ENCODE results near the gene DNAJC13. TPM values are rescaled to one million over a fixed set of nuclear protein-coding genes. Genes with fewer than 3 reads are reported as not detected.

DNAJC13 gene
- total RNA-seq, 1 experiment from 2014 or later = 28.8 TPM

- Histone ChIP-seq H3K9me2 (ENCODE audit: insufficient read depth) (no peaks in the 10 kb centered on the region), H3K9me3 (ENCODE audit: control insufficient read depth in 1 of 2, insufficient read depth in 1 of 2, low read depth in 1 of 2, low read length in 2 of 2) (no peaks in the 10 kb centered on the region), H3K4me3 (replicated peaks in 1 of 2; ENCODE audit: low read depth in 1 of 2, low read length in 2 of 2) (no peak overlapping the region), H4K20me1 (ENCODE audit: insufficient read depth) (no peaks in the 10 kb centered on the region), H3K36me3 (ENCODE audit: control insufficient read depth in 1 of 2, insufficient read depth in 2 of 2, low read length in 2 of 2) (no peaks in the 10 kb centered on the region), H3K27ac (ENCODE audit: low read depth, low read length) (no peak overlapping the region; the same call in 1 of the 2 replicates), H3K4me1 (ENCODE audit: control insufficient read depth in 1 of 2, insufficient read depth in 2 of 2, low read length in 2 of 2) (peaks cover 8 to 18% of the 10 kb centered on the region in 2 experiments; a peak in 3 of 4 replicates), H3K4me2 (ENCODE audit: low read length) (peak overlapping the region; percentile 29), H2AFZ (ENCODE audit: low read depth, low read length, poor library complexity, severe bottlenecking) (no peak overlapping the region), H3K79me2 (ENCODE audit: insufficient read depth, low read length) (peaks cover 24% of the 10 kb centered on the region), H3K27me3 (ENCODE audit: insufficient read depth, low read length) (no peaks in the 10 kb centered on the region), H3K9ac (ENCODE audit: low read length) (no peak overlapping the region)
- DNase-seq (ENCODE audit: low read depth, low spot score) = peak; percentile 34
- intact Hi-C loops (cut with micrococcal nuclease) = loop anchor here (10.0 kb wide), 1 partner anchor 212 kb away; no protein-coding TSS in a partner anchor
- ChIA-PET POLR2A (no interaction called here), RAD21 (ENCODE audit: low non-redundant PET in 1 of 2, low total read pairs in 2 of 2, uncharacterized antibody in 2 of 2, unreplicated experiment in 2 of 2) (no interaction called here), CTCF (no interaction called here)
- no TSS peak for BruUV-seq (replicated peaks)
- ATAC-seq = peak; percentile 72
- TF ChIP-seq EZH2phosphoT487 (IDR thresholded peaks at IDR 0.05; ENCODE audit: borderline replicate concordance) = no peak
- TF ChIP-seq POLR2A (IDR thresholded peaks at IDR 0.05; ENCODE audit: borderline replicate concordance, extremely low read depth, insufficient read depth, insufficient read length) = no peak
- peak; percentile 49 for TF ChIP-seq FOSL1 (IDR thresholded peaks at IDR 0.05; ENCODE audit: low read depth)
- TF ChIP-seq SP1 (IDR thresholded peaks at IDR 0.05; ENCODE audit: low read depth) = no peak
- TF ChIP-seq ZBTB33 (IDR thresholded peaks at IDR 0.05; ENCODE audit: extremely low read depth, insufficient replicate concordance, low read length) = no peak
- no peak for TF ChIP-seq CEBPB (IDR thresholded peaks at IDR 0.05; ENCODE audit: low read depth)
- no peak for TF ChIP-seq TCF7L2 (IDR thresholded peaks at IDR 0.05; ENCODE audit: borderline replicate concordance, extremely low read depth, insufficient read depth, insufficient read length)
- no peak for TF ChIP-seq EZH2 (IDR thresholded peaks at IDR 0.05)
- TF ChIP-seq CBX3 (IDR thresholded peaks at IDR 0.05; ENCODE audit: low read depth) = no peak
- TF ChIP-seq, protein P1, sequence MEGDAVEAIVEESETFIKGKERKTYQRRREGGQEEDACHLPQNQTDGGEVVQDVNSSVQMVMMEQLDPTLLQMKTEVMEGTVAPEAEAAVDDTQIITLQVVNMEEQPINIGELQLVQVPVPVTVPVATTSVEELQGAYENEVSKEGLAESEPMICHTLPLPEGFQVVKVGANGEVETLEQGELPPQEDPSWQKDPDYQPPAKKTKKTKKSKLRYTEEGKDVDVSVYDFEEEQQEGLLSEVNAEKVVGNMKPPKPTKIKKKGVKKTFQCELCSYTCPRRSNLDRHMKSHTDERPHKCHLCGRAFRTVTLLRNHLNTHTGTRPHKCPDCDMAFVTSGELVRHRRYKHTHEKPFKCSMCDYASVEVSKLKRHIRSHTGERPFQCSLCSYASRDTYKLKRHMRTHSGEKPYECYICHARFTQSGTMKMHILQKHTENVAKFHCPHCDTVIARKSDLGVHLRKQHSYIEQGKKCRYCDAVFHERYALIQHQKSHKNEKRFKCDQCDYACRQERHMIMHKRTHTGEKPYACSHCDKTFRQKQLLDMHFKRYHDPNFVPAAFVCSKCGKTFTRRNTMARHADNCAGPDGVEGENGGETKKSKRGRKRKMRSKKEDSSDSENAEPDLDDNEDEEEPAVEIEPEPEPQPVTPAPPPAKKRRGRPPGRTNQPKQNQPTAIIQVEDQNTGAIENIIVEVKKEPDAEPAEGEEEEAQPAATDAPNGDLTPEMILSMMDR (IDR thresholded peaks at IDR 0.05 in 2 of 3, conservative IDR thresholded peaks at IDR 0.05 in 1 of 3; ENCODE audit: borderline replicate concordance in 1 of 3, insufficient read depth in 1 of 3, low read depth in 2 of 3, low read length in 2 of 3) = no peak
- peak; percentile 58 for TF ChIP-seq JUND (IDR thresholded peaks at IDR 0.05)
- no peak for TF ChIP-seq POLR2AphosphoS5 (IDR thresholded peaks at IDR 0.05; ENCODE audit: low read depth, low read length)
- no peak for TF ChIP-seq ZFX (IDR thresholded peaks at IDR 0.05)
- TF ChIP-seq, protein P2, sequence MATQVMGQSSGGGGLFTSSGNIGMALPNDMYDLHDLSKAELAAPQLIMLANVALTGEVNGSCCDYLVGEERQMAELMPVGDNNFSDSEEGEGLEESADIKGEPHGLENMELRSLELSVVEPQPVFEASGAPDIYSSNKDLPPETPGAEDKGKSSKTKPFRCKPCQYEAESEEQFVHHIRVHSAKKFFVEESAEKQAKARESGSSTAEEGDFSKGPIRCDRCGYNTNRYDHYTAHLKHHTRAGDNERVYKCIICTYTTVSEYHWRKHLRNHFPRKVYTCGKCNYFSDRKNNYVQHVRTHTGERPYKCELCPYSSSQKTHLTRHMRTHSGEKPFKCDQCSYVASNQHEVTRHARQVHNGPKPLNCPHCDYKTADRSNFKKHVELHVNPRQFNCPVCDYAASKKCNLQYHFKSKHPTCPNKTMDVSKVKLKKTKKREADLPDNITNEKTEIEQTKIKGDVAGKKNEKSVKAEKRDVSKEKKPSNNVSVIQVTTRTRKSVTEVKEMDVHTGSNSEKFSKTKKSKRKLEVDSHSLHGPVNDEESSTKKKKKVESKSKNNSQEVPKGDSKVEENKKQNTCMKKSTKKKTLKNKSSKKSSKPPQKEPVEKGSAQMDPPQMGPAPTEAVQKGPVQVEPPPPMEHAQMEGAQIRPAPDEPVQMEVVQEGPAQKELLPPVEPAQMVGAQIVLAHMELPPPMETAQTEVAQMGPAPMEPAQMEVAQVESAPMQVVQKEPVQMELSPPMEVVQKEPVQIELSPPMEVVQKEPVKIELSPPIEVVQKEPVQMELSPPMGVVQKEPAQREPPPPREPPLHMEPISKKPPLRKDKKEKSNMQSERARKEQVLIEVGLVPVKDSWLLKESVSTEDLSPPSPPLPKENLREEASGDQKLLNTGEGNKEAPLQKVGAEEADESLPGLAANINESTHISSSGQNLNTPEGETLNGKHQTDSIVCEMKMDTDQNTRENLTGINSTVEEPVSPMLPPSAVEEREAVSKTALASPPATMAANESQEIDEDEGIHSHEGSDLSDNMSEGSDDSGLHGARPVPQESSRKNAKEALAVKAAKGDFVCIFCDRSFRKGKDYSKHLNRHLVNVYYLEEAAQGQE (IDR thresholded peaks at IDR 0.05; ENCODE audit: low read depth) = no peak
Measured at GRCh38 chr3:132432639-132433038, 15.3 kb downstream of the DNAJC13 start.
